ENCODE data around the gene USH1G. TPM values are rescaled to one million over a fixed set of nuclear protein-coding genes. Genes with fewer than 3 reads are reported as not detected.

Gene USH1G
- total RNA-seq = 0.27 and 0.70 TPM in 2 replicates

DNA sequence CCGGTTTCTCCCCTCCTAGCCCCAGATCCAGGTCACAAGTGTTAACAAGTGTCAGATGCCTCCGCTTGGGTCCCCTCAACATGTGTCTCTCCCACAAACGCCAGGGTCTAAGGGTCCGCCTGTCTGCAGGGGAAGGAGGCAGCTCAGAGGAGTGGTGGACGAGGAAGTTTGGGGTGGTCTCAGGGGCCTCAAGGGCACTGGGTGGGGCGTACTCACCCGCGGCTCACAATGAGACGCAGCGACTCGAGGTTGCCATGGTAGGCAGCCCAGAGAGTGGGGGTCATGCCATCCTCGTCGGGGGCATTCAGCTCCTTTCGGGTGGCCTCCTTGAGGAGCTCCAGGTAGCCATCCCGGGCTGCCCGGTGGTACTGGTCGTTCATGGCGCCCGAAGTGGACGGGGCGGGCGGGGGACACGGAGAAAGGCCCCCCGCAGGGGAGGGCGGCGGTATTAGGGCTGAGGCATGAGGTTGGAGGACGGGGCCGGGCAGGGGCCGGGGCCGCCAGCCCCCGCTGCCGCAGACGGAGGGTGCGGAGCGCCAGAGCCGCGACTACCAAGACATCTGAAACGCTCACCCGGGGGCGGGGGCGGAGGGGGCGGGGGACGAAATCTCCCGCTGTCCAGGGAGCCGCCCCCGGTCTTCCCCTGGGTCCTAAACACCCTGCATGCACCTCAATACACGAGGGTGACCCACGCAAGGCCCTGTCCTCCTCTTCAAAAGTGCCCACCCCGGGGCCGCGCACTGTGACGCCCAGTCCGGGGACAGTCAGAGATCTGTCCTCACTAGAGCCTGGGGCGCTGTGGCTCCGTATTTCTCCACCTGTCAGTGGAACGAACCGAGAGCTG is at the start of gene USH1G:
TSS of gene USH1G (minus strand) at position 562 of the 844 bp plus-strand sequence. CDS start at position 380, 182 bp downstream.

DNA sequence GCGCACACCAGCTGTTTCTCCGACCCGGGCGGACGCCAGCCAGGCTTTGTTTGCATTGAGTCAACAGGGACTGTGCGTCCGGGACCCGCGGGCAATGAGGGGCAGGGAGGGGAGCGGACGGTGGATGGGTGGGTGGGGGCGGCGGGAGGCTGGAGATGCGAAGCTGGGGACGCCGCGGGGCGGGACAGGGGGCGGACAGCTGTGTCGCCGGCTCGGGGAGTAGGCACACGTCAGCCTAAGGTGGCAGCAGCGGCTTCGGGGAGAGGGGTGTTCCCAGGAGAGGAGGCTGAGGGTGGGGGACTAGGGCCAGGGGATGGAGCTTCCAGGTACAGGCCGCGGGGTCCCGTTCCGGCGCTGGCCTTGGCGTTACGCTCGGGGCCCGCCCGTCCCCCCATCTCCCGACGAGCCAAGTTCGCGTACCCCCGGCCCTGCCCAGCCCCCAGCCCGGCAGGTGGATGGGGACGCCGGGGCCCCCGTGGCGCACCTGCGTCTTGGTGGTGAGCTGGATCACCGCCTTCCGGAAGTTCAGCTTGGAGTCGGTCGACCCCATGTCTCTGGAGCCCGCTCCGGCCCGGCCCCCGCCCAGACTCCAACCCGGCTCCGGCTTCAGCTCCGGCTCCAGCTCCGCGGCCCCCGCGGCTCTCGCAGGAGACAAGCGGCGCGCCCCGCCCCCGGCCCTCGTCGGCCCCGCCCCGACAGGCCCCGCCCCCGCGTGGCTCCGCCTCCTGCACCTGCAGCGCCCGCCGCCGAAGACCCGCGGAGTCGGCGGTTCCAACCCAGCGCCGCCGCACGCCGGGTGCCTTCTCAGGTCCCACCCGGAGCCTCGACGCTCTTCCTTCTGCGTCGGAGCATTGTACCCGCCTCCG is 49.3 kb upstream of the USH1G start, which contains the start of gene HID1:
TSS of gene HID1 (minus strand) at position 653 of the 866 bp plus-strand sequence. CDS start at position 550, 103 bp downstream.

DNA sequence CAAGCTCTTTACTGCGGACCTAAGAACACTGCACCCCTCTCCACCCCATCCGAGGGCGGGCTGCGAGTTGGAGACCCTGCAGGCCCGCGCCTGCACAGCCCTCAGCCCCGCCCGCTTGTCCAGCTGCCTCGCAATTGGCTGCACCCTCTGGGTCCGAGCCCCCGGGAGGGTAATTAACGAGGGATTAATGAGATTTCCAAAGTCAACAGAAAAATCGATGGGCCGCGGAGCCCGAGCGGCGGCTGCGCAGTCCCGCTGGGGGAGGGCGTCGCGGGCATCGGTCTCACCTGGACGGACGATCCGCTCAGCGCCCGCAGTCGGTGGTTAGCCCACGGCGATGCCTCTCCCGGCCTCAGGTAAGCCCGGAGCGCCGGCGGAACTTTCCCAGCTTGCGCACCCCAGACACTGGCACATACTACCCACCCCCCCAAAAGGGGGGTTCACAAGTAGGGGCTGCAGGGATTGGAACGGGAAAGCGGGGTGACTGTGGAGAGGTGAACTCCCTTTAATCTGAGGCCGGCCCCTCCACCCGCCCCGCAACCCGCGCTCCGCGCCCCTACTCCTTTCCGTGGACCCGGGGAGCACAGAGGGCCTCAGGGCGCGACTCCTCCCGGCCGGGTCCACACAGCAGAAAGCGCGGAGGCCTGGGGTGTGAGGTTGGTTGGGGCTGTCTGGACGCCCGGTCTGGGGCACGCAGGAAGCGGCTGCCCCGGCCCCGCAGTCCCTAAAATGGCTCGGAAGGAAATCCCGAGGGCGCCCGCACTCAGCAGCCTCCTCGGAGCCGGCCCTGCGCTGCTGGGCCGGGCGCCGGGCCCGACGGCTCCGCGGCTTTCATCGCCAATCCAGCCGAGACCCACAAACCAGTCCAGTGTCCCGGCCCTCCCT is 12.8 kb upstream of the USH1G start, which contains the start of gene OTOP3:
TSS of gene OTOP3 (plus strand) at position 314 of the 885 bp plus-strand sequence. CDS start at position 338, 24 bp downstream.

DNA sequence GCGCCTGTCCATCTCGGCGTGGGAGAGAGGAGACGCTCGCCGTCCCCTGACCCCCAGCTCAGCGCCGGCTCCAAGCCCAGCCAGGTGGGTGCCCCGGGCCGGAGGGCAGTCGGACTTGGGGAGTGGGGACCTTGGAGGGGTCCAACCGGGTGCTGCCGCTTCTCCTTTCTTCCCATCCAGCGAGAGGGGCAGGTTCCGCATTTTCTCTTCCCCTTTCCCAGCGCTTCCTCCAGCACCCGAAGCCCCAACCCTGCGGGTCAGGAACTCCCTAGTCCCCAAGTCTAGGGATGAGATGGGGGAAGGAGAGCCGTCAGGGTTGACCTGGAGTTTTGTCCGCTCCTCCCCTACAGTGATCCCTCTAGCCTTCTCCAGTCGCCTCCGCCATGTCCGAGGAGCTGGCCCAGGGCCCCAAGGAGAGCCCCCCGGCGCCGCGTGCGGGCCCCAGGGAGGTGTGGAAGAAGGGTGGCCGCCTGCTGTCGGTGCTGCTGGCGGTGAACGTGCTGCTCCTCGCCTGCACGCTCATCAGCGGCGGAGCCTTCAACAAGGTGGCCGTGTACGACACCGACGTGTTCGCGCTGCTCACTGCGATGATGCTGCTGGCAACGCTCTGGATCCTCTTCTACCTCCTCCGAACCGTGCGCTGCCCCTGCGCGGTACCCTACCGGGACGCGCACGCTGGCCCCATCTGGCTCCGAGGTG is 1.3 kb upstream of the USH1G start, which contains the start of gene OTOP2:
TSS of gene OTOP2 (plus strand) at position 24 of the 699 bp plus-strand sequence. CDS start at position 384, 360 bp downstream.

DNA sequence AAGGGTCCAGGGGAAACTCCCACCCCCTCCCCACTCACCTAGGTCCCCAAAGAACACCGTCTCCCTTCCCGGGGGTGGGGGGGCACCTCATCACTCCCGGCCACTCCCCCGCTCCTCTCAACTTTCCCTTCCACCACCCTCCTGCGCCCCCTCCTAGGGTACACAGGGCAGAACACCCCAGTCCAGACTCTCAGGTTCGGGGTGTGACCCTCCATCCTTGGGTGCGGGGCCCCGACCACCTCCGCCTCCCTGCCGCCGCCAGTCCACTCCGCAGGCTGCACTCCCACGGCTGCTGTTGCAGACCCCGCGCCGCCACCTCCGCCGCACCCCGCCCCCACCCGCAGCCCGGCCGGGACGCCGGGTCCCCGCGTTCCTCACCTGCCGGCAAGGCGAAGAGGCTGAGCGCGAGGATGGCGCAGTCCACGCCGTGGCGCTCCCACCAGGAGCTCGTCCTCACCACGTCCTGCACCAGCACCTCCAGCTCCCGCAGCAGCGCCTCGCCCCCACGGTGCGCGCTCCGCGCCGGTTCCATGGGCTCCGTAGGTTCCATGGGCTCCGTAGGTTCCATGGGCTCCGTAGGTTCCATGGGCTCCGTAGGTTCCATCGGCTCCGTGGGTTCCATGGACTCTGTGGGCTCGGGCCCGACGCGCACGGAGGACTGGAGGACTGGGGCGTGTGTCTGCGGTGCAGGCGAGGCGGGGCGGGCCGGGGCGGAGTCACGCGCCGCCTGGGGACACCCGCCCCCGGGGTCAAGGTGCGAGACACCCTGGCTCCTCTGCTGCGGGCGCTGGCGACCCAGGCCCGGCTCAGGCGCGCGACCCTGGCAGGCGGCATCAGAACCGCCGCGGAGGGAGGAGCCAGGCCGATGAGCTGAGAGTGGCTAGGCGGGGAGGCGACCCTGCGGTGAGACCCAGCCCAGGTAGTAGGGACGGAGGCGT is 29.8 kb downstream of the USH1G start, which contains the start of gene FADS6:
TSS of gene FADS6 (minus strand) at position 660 of the 938 bp plus-strand sequence. CDS start at position 622, 38 bp downstream.

DNA sequence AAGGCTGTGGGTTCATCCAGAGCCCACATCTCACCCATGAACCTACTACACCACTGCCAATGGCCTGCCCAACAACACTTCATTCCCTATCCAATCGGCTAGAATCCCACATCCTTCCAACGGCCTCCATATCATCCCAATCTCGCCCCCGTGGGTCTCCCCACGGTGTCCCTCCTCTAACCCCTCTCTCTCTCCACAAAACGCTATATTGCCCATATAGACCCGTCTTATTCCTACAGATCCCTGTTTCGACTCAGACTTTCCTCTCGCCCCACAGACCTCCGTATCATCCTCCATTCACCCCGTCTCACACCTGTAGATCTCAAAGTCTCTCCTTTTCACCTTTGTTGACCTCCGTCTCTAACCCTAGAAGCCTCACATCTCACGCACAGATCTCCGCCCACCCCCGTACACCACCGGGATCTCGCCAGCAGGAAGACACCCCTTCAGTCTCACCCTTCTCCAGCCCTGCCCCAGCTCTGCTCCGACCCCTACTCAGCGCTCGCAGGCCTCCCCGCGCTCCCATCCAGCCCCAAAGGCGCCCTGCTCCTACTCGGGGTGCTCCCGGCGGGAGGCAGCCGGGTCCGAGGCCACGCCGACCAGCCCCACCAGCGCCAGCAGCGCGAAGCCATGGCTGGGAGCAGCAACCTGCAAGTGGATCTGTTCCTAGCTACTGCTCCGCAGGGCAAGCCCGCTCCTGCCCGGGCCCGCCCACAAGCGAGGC is 50.6 kb downstream of the USH1G start, which contains the start of gene FDXR:
TSS of gene FDXR (minus strand) at position 682 of the 724 bp plus-strand sequence. CDS start at position 632, 50 bp downstream.

Other genes with a start within 250 kb of the USH1G start
- not detected in 2 replicates for gene CD300LF, start 210.3 kb downstream of the USH1G start, total RNA-seq
- not detected in 2 replicates for gene RAB37, start 186.0 kb downstream of the USH1G start, total RNA-seq
- gene NHERF1, start 174.6 kb downstream of the USH1G start, total RNA-seq = 51.9 and 79.5 TPM in 2 replicates
- 19.5 and 28.0 TPM in 2 replicates for gene NAT9, start 146.9 kb downstream of the USH1G start, total RNA-seq
- not detected in 2 replicates for gene GRIN2C, start 63.4 kb downstream of the USH1G start, total RNA-seq
- gene FDXR, start 50.3 kb downstream of the USH1G start, total RNA-seq = 34.6 and 48.0 TPM in 2 replicates
- not detected in 2 replicates for gene FADS6, start 29.6 kb downstream of the USH1G start, total RNA-seq
- not detected in 2 replicates for gene OTOP2, start 1.0 kb upstream of the USH1G start, total RNA-seq
- gene OTOP3, start 12.6 kb upstream of the USH1G start, total RNA-seq = 0.08 and 0.27 TPM in 2 replicates
- 0.08 and 0.16 TPM in 2 replicates for gene HID1, start 49.5 kb upstream of the USH1G start, total RNA-seq
- 11.9 and 20.4 TPM in 2 replicates for gene CDR2L, start 64.4 kb upstream of the USH1G start, total RNA-seq
- gene MRPL58, start 89.4 kb upstream of the USH1G start, total RNA-seq = 74.5 and 123 TPM in 2 replicates
- 285 and 333 TPM in 2 replicates for gene ATP5PD, start 123.7 kb upstream of the USH1G start, total RNA-seq
- gene KCTD2, start 124.0 kb upstream of the USH1G start, total RNA-seq = 10.4 and 13.3 TPM in 2 replicates
- gene SLC16A5, start 164.7 kb upstream of the USH1G start, total RNA-seq = 4.7 and 13.4 TPM in 2 replicates
- gene ARMC7, start 186.7 kb upstream of the USH1G start, total RNA-seq = 2.3 and 4.1 TPM in 2 replicates
- 203 and 206 TPM in 2 replicates for gene NT5C, start 208.5 kb upstream of the USH1G start, total RNA-seq
- 175 and 272 TPM in 2 replicates for gene JPT1, start 231.3 kb upstream of the USH1G start, total RNA-seq